SK-N-SH (cell line): ENCODE measurements around the gene SLC25A33. TPM values are rescaled to one million over a fixed set of nuclear protein-coding genes. Genes with fewer than 3 reads are reported as not detected.
A peak's percentile ranks its signal among the peaks of the same experiment; 100 is the strongest.
"Not testable (repeated sequence)": the region's sequence is repeated elsewhere in the genome, so short reads cannot be mapped to it uniquely, and the experiment has no call there.

Experiments used
- CTCF ChIA-PET: fragments of 300-600, 350-600 bp; formaldehyde crosslinking; extraction: SDS; loops from one replicate; lab custom pipeline; 2021; lab: Yijun Ruan, JAX
- POLR2A ChIA-PET: fragments of 350-600 bp; sonication (Branson Sonifier 250); formaldehyde crosslinking; extraction: SDS; loops from one replicate; lab custom pipeline; 2020; ENCODE audit warnings: antibody characterized with exemption, inconsistent platforms; lab: Yijun Ruan, JAX
- DNase-seq: peaks from one replicate; pipeline ENCODE4 v3.0.0; 2012
- H2AFZ ChIP-seq: fragments of 200-600 bp; sonication (generic); 2 replicates; pipeline ENCODE4 v1.8.1; 2016; ENCODE audit warnings: antibody characterized with exemption, mild to moderate bottlenecking, low read depth
- H3F3A ChIP-seq: fragments of 200-600 bp; sonication (generic); replicated peaks from 2 replicates; pipeline ENCODE3; 2016; ENCODE audit warnings: antibody characterized with exemption, mild to moderate bottlenecking; ENCODE audit not compliant: insufficient read depth
- H3K27ac ChIP-seq, 2 experiments: fragments of 200-500 bp in 1 of 2; fragments of 200-600 bp in 1 of 2; sonication (Bioruptor generic) in 1 of 2; sonication (generic), shearing (Covaris generic) in 1 of 2; 2 replicates each; pipeline versions ENCODE4 v1.5.1 to v1.6.1; 2014 to 2016; ENCODE audit warnings: low read depth in 2 of 2, inconsistent platforms in 1 of 2, low read length in 1 of 2, mild to moderate bottlenecking in 1 of 2, mixed read lengths in 1 of 2
- H3K27me3 ChIP-seq: fragments of 200-600 bp; sonication (generic), shearing (Covaris generic); 2 replicates; pipeline ENCODE4 v1.6.1; 2016; ENCODE audit warnings: mixed run types; ENCODE audit not compliant: insufficient read depth
- H3K36me3 ChIP-seq, 2 experiments: fragments of 200-500 bp in 1 of 2; fragments of 200-600 bp in 1 of 2; sonication (Bioruptor generic) in 1 of 2; sonication (generic) in 1 of 2; replicated peaks in 1 of 2; 2 replicates each; pipeline versions ENCODE3 to v1.5.1; 2014 to 2016; ENCODE audit warnings: low read length in 1 of 2, mild to moderate bottlenecking in 1 of 2; ENCODE audit not compliant: insufficient read depth in 2 of 2, control insufficient read depth in 1 of 2
- H3K4me1 ChIP-seq, 2 experiments: fragments of 200-500 bp in 1 of 2; fragments of 200-600 bp in 1 of 2; sonication (Bioruptor generic) in 1 of 2; sonication (generic), shearing (Covaris generic) in 1 of 2; 2 replicates each; pipeline versions ENCODE4 v1.5.1 to v1.6.1; 2014 to 2016; ENCODE audit warnings: low read depth in 1 of 2, low read length in 1 of 2, mixed run types in 1 of 2; ENCODE audit not compliant: insufficient read depth in 2 of 2, control insufficient read depth in 1 of 2
- H3K4me2 ChIP-seq: fragments of 200-600 bp; sonication (generic), shearing (Covaris generic); 2 replicates; pipeline ENCODE4 v1.6.1; 2017; ENCODE audit warnings: mixed run types
- H3K4me3 ChIP-seq, 2 experiments: fragments of 200-500 bp in 1 of 2; fragments of 200-600 bp in 1 of 2; sonication (Bioruptor generic) in 1 of 2; sonication (generic), shearing (Covaris generic) in 1 of 2; 2 replicates each; pipeline versions ENCODE4 v1.5.1 to v1.8.1; 2014 to 2016; ENCODE audit warnings: low read depth in 2 of 2, inconsistent platforms in 1 of 2, low read length in 1 of 2, mild to moderate bottlenecking in 1 of 2, mixed read lengths in 1 of 2, moderate library complexity in 1 of 2
- H3K79me2 ChIP-seq: fragments of 200-600 bp; sonication (generic); 2 replicates; pipeline ENCODE4 v1.8.1; 2017; ENCODE audit warnings: mild to moderate bottlenecking; ENCODE audit not compliant: insufficient read depth
- H3K9ac ChIP-seq: fragments of 200-600 bp; sonication (generic); 2 replicates; pipeline ENCODE4 v1.6.1; 2017; ENCODE audit warnings: mixed run types
- H3K9me2 ChIP-seq: fragments of 200-600 bp; sonication (generic); 2 replicates; pipeline ENCODE4 v1.6.1; 2017; ENCODE audit warnings: mixed run types
- H3K9me3 ChIP-seq: fragments of 200-600 bp; sonication (generic); 2 replicates; pipeline ENCODE4 v1.6.1; 2017; ENCODE audit warnings: mixed run types, mild to moderate bottlenecking, moderate library complexity
- H4K20me1 ChIP-seq: fragments of 200-600 bp; sonication (generic); 2 replicates; pipeline ENCODE4 v1.6.1; 2017; ENCODE audit warnings: mild to moderate bottlenecking, mixed run types; ENCODE audit not compliant: insufficient read depth
- CHD2 ChIP-seq: fragments of 150-350 bp; IDR thresholded peaks from 2 replicates; pipeline ENCODE4 v1.6.1; 2018; ENCODE audit warnings: low read length; ENCODE audit not compliant: partially characterized antibody
- FOXJ3 ChIP-seq: sonication (generic); formaldehyde crosslinking; IDR thresholded peaks from 2 replicates; pipeline ENCODE4 v1.5.1; 2020; ENCODE audit warnings: mild to moderate bottlenecking, missing genetic modification reagents
- NRF1 ChIP-seq: IDR thresholded peaks from 2 replicates; pipeline ENCODE4 v1.6.1; 2012; ENCODE audit warnings: low read depth, mild to moderate bottlenecking, low read length
- POLR2AphosphoS5 ChIP-seq: IDR thresholded peaks from 2 replicates; pipeline ENCODE4 v1.6.1; 2012; ENCODE audit warnings: low read depth, low read length
- RAD21 ChIP-seq: IDR thresholded peaks from 2 replicates; pipeline ENCODE4 v1.6.1; 2012; ENCODE audit warnings: mild to moderate bottlenecking, low read length
- RFX5 ChIP-seq: IDR thresholded peaks from 2 replicates; pipeline ENCODE4 v1.6.1; 2012; ENCODE audit warnings: mild to moderate bottlenecking, improper control_type of control experiment, low read length
- RXRA ChIP-seq: IDR thresholded peaks from 2 replicates; pipeline ENCODE4 v1.4.0; 2012; ENCODE audit warnings: low read depth, mild to moderate bottlenecking, borderline replicate concordance
- WGBS: methylation state at CpG from one replicate; pipeline ENCODE4 v1.1.6; 2017; ENCODE audit warnings: low lambda C conversion rate; 5-methylcytosine and 5-hydroxymethylcytosine counted together
- polyA plus RNA-seq, 3 experiments: library from polyadenylated mRNA; depleted of rRNA; stranded (reverse); fragments of >200 nt; gene quantifications; 2 replicates each; pipeline ENCODE4 v1.2.3, GENCODE V29; 2012
- TF ChIP-seq, protein P1 (sequence below): fragments of 200-600 bp; sonication (generic); IDR thresholded peaks from 2 replicates; pipeline ENCODE4 v1.6.1; 2017; ENCODE audit warnings: antibody characterized with exemption, mild to moderate bottlenecking, moderate library complexity

SLC25A33 gene
- polyA plus RNA-seq, 1 of the 3 experiments (the other 2 are of a cell fraction) = 4.8 TPM

DNA sequence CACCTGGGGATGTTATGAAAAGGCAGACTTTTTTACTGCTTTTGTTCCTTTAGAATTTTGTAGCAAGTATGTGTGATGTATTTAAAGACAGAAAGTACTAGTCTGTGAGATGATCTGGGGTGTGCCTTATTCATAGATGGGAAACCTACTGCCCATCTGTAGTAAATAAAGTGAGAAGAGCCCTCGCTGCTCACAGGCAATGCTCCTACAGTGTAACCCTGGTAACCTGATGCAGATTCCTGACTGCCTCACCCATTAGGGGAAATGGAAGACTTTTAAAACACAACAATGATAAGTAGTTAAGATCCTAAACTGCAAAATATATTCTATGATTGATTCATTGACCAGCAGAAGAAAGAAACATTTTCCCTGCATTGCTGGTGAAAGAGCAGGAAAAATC is 30.0 kb downstream of the SLC25A33 start:
- TF ChIP-seq FOXJ3 (CRISPR knock-in tag) (no peak), RXRA (no peak), RFX5 (no peak)
- TF ChIP-seq, all 33 proteins: peak for 0
- POLR2A ChIA-PET = interaction anchor here (1.9 kb wide), 1 partner anchor 30 kb away, joined by 4 read pairs; the partner anchor contains the start of gene SLC25A33
- WGBS = 67% methylated on average over 1 of the region's 1 CpG

DNA sequence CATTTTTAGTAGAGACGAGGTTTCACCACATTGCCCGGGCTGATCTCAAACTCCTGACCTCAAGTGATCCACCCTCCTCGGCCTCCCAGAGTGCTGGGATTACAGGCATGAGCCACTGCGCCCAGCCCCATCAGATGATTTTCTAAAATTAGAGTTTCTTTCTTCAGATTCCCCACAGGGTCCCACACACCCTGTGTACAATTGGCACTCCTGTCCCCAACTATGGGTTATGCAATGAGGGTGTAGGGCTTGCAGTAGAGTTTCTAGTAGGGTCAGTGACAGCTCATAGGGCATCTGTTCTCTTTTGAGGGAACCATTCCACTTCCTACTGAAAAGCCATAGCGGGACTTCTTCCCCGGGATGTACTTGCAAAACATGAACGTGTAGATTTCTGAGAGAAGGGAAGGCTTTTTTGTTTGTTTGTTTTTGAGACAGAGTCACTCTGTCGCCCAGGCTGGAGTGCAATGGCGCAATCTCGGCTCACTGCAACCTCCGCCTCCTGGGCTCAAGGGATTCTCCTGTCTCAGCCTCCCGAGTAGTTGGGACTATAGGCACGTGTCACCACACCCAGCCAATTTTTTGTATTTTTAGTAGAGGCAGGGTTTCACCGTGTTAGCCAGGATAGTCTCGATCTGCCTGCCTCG is 31.7 kb downstream of the SLC25A33 start:
- DNase-seq, H3K79me2 ChIP-seq, H3F3A ChIP-seq, H3K9ac ChIP-seq, H3K27me3 ChIP-seq, H2AFZ ChIP-seq, H3K27ac ChIP-seq, H3K4me3 ChIP-seq, H4K20me1 ChIP-seq, H3K4me1 ChIP-seq, H3K4me2 ChIP-seq, POLR2A ChIA-PET, H3K9me2 ChIP-seq, H3K9me3 ChIP-seq: not testable (repeated sequence)
- peaks cover 9 to 13% of the 10 kb centered on the region in 2 experiments for H3K36me3 ChIP-seq
- WGBS = 95% methylated on average over 15 of the region's 16 CpGs
- CTCF ChIA-PET = interaction anchor here (1.5 to 4.5 kb wide), 3 partner anchors 17 to 304 kb away, joined by 3 to 32 read pairs (median 6); no protein-coding TSS in a partner anchor

More for the DNA sequence above, 30.0 kb downstream of the SLC25A33 start:
- Histone ChIP-seq H3K4me2 (no peak overlapping the region), H3K9me3 (no peaks in the 10 kb centered on the region), H3K27me3 (no peaks in the 10 kb centered on the region), H3K4me1 (no peaks in the 10 kb centered on the region), H3K9ac (no peak overlapping the region), H3K9me2 (no peaks in the 10 kb centered on the region), H3F3A (no peaks in the 10 kb centered on the region), H4K20me1 (no peaks in the 10 kb centered on the region), H2AFZ (no peak overlapping the region), H3K36me3 (peaks cover 7 to 10% of the 10 kb centered on the region in 2 experiments), H3K27ac (no peak overlapping the region), H3K4me3 (no peak overlapping the region), H3K79me2 (no peaks in the 10 kb centered on the region)
- no peak for DNase-seq
- CTCF ChIA-PET = interaction anchor here (0.8 to 1.4 kb wide), 3 partner anchors 12 to 74 kb away, joined by 3 to 5 read pairs (median 4); no protein-coding TSS in a partner anchor

DNA sequence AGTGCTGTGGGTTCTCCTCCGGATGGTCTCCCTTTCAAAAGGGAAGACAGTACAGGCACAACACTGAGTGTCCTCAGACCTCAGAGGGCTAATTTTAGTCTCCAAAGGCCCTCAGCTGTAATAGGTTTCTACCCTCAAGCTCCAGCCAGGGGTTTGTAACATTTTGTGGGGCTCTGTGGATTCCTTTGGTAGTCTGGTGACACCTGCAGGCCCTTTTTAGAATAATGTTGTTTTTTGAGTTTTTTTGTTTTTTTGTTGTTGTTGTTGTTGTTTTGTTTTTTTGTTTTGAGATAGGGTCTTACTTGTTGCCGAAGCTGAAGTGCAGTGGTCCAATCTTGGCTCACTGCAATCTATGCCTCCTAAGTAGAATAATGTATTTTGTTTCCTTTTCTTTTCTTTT is 34.5 kb downstream of the SLC25A33 start:
- Histone ChIP-seq H2AFZ (no peak overlapping the region), H4K20me1 (no peaks in the 10 kb centered on the region), H3K4me1 (no peaks in the 10 kb centered on the region), H3K9ac (no peak overlapping the region), H3K4me3 (no peak overlapping the region), H3K4me2 (no peak overlapping the region), H3K79me2 (no peaks in the 10 kb centered on the region), H3K9me3 (no peaks in the 10 kb centered on the region), H3K27ac (no peak overlapping the region), H3K9me2 (no peaks in the 10 kb centered on the region), H3K36me3 (peaks cover 13 to 14% of the 10 kb centered on the region in 2 experiments), H3F3A (peaks cover 3% of the 10 kb centered on the region), H3K27me3 (no peaks in the 10 kb centered on the region)
- ChIA-PET POLR2A (interaction anchor here (0.5 kb wide), 1 partner anchor 118 kb away, joined by 3 read pairs; no protein-coding TSS in a partner anchor), CTCF (interaction anchor here (0.6 to 4.5 kb wide), 17 partner anchors 10 to 338 kb away, joined by 3 to 32 read pairs (median 3); no protein-coding TSS in a partner anchor)
- DNase-seq = peak; percentile 46
- WGBS = 79% methylated on average over 2 of the region's 2 CpGs
- TF ChIP-seq, protein P1, sequence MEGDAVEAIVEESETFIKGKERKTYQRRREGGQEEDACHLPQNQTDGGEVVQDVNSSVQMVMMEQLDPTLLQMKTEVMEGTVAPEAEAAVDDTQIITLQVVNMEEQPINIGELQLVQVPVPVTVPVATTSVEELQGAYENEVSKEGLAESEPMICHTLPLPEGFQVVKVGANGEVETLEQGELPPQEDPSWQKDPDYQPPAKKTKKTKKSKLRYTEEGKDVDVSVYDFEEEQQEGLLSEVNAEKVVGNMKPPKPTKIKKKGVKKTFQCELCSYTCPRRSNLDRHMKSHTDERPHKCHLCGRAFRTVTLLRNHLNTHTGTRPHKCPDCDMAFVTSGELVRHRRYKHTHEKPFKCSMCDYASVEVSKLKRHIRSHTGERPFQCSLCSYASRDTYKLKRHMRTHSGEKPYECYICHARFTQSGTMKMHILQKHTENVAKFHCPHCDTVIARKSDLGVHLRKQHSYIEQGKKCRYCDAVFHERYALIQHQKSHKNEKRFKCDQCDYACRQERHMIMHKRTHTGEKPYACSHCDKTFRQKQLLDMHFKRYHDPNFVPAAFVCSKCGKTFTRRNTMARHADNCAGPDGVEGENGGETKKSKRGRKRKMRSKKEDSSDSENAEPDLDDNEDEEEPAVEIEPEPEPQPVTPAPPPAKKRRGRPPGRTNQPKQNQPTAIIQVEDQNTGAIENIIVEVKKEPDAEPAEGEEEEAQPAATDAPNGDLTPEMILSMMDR = peak; percentile 56
- TF ChIP-seq POLR2AphosphoS5 (no peak), RAD21 (peak; percentile 63), CHD2 (no peak), NRF1 (no peak)
